H9 (cell line): ENCODE results near the gene IFIT1B. TPM values are rescaled to one million over a fixed set of nuclear protein-coding genes. Genes with fewer than 3 reads are reported as not detected.

ENCODE experiments used
- DNase-seq: peaks from one replicate; pipeline ENCODE4 v3.0.0-alpha.2; 2017
- H2AFZ ChIP-seq: one replicate; pipeline ENCODE4 v1.6.1; 2013; ENCODE audit warnings: mild to moderate bottlenecking, low read length, control low read depth, moderate library complexity
- H2AK5ac ChIP-seq: 2 replicates; pipeline ENCODE4 v1.6.1; 2013; ENCODE audit warnings: low read length, control low read depth, mixed read lengths; ENCODE audit not compliant: insufficient read length
- H2BK120ac ChIP-seq: one replicate; pipeline ENCODE4 v1.6.1; 2013; ENCODE audit warnings: low read depth, mild to moderate bottlenecking, low read length, control low read depth, inconsistent platforms; ENCODE audit not compliant: poor library complexity, severe bottlenecking
- H2BK12ac ChIP-seq: 2 replicates; pipeline ENCODE4 v1.6.1; 2013; ENCODE audit warnings: low read length, control low read depth, mixed read lengths, low read depth; ENCODE audit not compliant: insufficient read length
- H2BK15ac ChIP-seq: 2 replicates; pipeline ENCODE4 v1.6.1; 2013; ENCODE audit warnings: low read depth, low read length, control low read depth
- H2BK20ac ChIP-seq: one replicate; pipeline ENCODE4 v1.6.1; 2013; ENCODE audit warnings: low read depth, mild to moderate bottlenecking, low read length, control low read depth, inconsistent platforms; ENCODE audit not compliant: poor library complexity, severe bottlenecking
- H2BK5ac ChIP-seq: 2 replicates; pipeline ENCODE4 v1.6.1; 2013; ENCODE audit warnings: low read length, control low read depth, mixed read lengths; ENCODE audit not compliant: insufficient read length
- H3K14ac ChIP-seq: 2 replicates; pipeline ENCODE4 v1.6.1; 2013; ENCODE audit warnings: low read length, control low read depth; ENCODE audit not compliant: insufficient read depth
- H3K18ac ChIP-seq: 2 replicates; pipeline ENCODE4 v1.6.1; 2013; ENCODE audit warnings: low read depth, mild to moderate bottlenecking, mixed read lengths, low read length, control low read depth; ENCODE audit not compliant: insufficient read length
- H3K23ac ChIP-seq: 2 replicates; pipeline ENCODE4 v1.6.1; 2013; ENCODE audit warnings: low read length, control low read depth, mixed read lengths, low read depth; ENCODE audit not compliant: insufficient read length
- H3K23me2 ChIP-seq: 2 replicates; pipeline ENCODE4 v1.6.1; 2013; ENCODE audit warnings: low read depth, mild to moderate bottlenecking, mixed read lengths, low read length, control low read depth; ENCODE audit not compliant: insufficient read length, poor library complexity, severe bottlenecking
- H3K27ac ChIP-seq: 2 replicates; pipeline ENCODE4 v1.5.1; 2013; ENCODE audit warnings: low read length, control low read depth, mixed read lengths, low read depth; ENCODE audit not compliant: insufficient read length
- H3K27me3 ChIP-seq: 2 replicates; pipeline ENCODE4 v1.6.1; 2013; ENCODE audit warnings: low read length, control low read depth, inconsistent platforms; ENCODE audit not compliant: insufficient read depth
- H3K4ac ChIP-seq: 2 replicates; pipeline ENCODE4 v1.6.1; 2013; ENCODE audit warnings: low read depth, mild to moderate bottlenecking, control low read depth, inconsistent platforms, low read length, moderate library complexity
- H3K4me1 ChIP-seq: 2 replicates; pipeline ENCODE4 v1.6.1; 2013; ENCODE audit warnings: low read length, control low read depth, inconsistent platforms; ENCODE audit not compliant: insufficient read depth
- H3K4me2 ChIP-seq: 2 replicates; pipeline ENCODE4 v1.6.1; 2013; ENCODE audit warnings: low read length, control low read depth, mixed read lengths; ENCODE audit not compliant: insufficient read length, insufficient read depth
- H3K56ac ChIP-seq: 2 replicates; pipeline ENCODE4 v1.6.1; 2013; ENCODE audit warnings: low read depth, mild to moderate bottlenecking, mixed read lengths, low read length, control low read depth; ENCODE audit not compliant: insufficient read length
- H3K79me1 ChIP-seq: 2 replicates; pipeline ENCODE4 v1.6.1; 2013; ENCODE audit warnings: low read depth, mild to moderate bottlenecking, moderate library complexity, low read length, control low read depth, inconsistent platforms; ENCODE audit not compliant: insufficient read depth, poor library complexity, severe bottlenecking
- H3K79me2 ChIP-seq: 2 replicates; pipeline ENCODE4 v1.6.1; 2013; ENCODE audit warnings: low read length, control low read depth, inconsistent platforms; ENCODE audit not compliant: insufficient read depth
- H3K9ac ChIP-seq: 2 replicates; pipeline ENCODE4 v1.6.1; 2013; ENCODE audit warnings: low read length, control low read depth, mixed read lengths; ENCODE audit not compliant: insufficient read length; ENCODE audit errors: extremely low read depth
- H3K9me3 ChIP-seq: one replicate; pipeline ENCODE4 v1.6.1; 2013; ENCODE audit warnings: low read depth, low read length, inconsistent platforms; ENCODE audit not compliant: control insufficient read depth
- H3T11ph ChIP-seq: one replicate; pipeline ENCODE4 v1.6.1; 2013; ENCODE audit warnings: mild to moderate bottlenecking, low read length, control low read depth, inconsistent platforms
- H4K20me1 ChIP-seq: one replicate; pipeline ENCODE4 v1.6.1; 2013; ENCODE audit not compliant: control insufficient read depth, insufficient read length, insufficient read depth
- H4K5ac ChIP-seq: 2 replicates; pipeline ENCODE4 v1.6.1; 2013; ENCODE audit warnings: low read depth, mild to moderate bottlenecking, mixed read lengths, low read length, control low read depth; ENCODE audit not compliant: insufficient read length
- H4K8ac ChIP-seq: replicated peaks from 2 replicates; pipeline ENCODE4 v1.6.1; 2013; ENCODE audit warnings: low read length, control low read depth, mixed read lengths, low read depth; ENCODE audit not compliant: insufficient read length
- H4K91ac ChIP-seq: 2 replicates; pipeline ENCODE4 v1.6.1; 2013; ENCODE audit warnings: low read depth, mild to moderate bottlenecking, moderate library complexity, mixed read lengths, low read length, control low read depth; ENCODE audit not compliant: insufficient read length
- H3K27ac Mint-ChIP-seq, 3 experiments: 2 replicates in 2 of 3; 3 replicates in 1 of 3; pipeline ENCODE4 v1.8.0; 2020 to 2021; ENCODE audit warnings: mixed read lengths in 3 of 3, mild to moderate bottlenecking in 1 of 3, moderate library complexity in 1 of 3
- H3K27me3 Mint-ChIP-seq: 2 replicates; pipeline ENCODE4 v1.8.0; 2021; ENCODE audit warnings: low read depth, mild to moderate bottlenecking, moderate library complexity, mixed read lengths
- H3K36me3 Mint-ChIP-seq, 3 experiments: 2 replicates in 2 of 3; 3 replicates in 1 of 3; pipeline ENCODE4 v1.8.0; 2020 to 2021; ENCODE audit warnings: low read depth in 3 of 3, mixed read lengths in 3 of 3; ENCODE audit not compliant: insufficient read depth in 1 of 3
- H3K4me1 Mint-ChIP-seq, 2 experiments: 2 replicates each; pipeline ENCODE4 v1.8.0; 2020; ENCODE audit warnings: mixed read lengths in 2 of 2
- H3K4me3 Mint-ChIP-seq, 2 experiments: 2 replicates in 1 of 2; 3 replicates in 1 of 2; pipeline ENCODE4 v1.8.0; 2020 to 2021; ENCODE audit warnings: mild to moderate bottlenecking in 2 of 2, mixed read lengths in 2 of 2, moderate library complexity in 1 of 2
- H3K9me3 Mint-ChIP-seq, 2 experiments: 2 replicates in 1 of 2; 3 replicates in 1 of 2; pipeline ENCODE4 v1.8.0; 2020; ENCODE audit warnings: mild to moderate bottlenecking in 2 of 2, mixed read lengths in 2 of 2, moderate library complexity in 1 of 2
- WGBS: extraction: QIAGEN DNeasy Blood & Tissue Kit; methylation state at CpG from one replicate; pipeline ENCODE4 v1.1.7; 2013; ENCODE audit warnings: missing lambda C conversion rate, low lambda C conversion rate, mixed read lengths; ENCODE audit not compliant: insufficient read length; ENCODE audit errors: extremely low coverage; 5-methylcytosine and 5-hydroxymethylcytosine counted together
- total RNA-seq: library from RNA; stranded (reverse); gene quantifications from 2 replicates; pipeline ENCODE4 v1.2.1, GENCODE V29; 2021
- TF ChIP-seq, protein P1 (sequence below): fragments of 200-600 bp; sonication (generic); conservative IDR thresholded peaks from 3 replicates; pipeline ENCODE4 v1.8.0; 2021; ENCODE audit warnings: antibody characterized with exemption, mild to moderate bottlenecking

IFIT1B gene
- total RNA-seq, 1 experiment from 2014 or later = not detected

DNA sequence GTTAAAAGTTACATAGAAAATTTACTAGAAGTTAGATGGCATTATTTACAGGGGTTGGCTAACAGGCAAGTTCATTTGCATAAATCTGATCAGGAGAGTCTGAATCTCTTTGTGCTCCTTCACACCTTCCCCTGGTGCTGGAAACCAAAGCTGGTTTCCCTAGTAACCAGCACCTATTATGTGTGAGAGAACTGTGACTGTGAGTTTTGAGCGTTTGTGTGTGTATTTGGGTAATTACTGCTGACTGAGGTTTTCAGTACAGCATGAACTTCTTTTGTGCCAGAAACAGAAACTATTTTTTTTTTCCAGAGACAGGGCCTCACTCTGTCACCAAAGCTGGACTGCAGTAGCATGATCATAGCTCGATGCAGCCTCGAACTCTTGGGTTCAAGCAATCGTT, 10.3 kb upstream of the IFIT1B start:
- Histone ChIP-seq H2BK20ac (no peak overlapping the region), H4K5ac (no peak overlapping the region), H3K14ac (no peak overlapping the region), H3K18ac (peak overlapping the region; percentile 40), H4K91ac (no peak overlapping the region), H3K23ac (no peak overlapping the region), H3K79me2 (no peaks in the 10 kb centered on the region), H3K4me1 (no peaks in the 10 kb centered on the region; the same call in 1 of the 2 replicates), H3T11ph (no peak overlapping the region), H3K4me2 (no peak overlapping the region), H2BK120ac (no peak overlapping the region), H2BK5ac (no peak overlapping the region), H4K20me1 (no peaks in the 10 kb centered on the region), H2AK5ac (no peak overlapping the region), H3K9me3 (no peaks in the 10 kb centered on the region), H4K8ac (no peak overlapping the region), H3K27ac (no peak overlapping the region), H3K27me3 (no peaks in the 10 kb centered on the region), H3K79me1 (no peaks in the 10 kb centered on the region), H3K4ac (no peak overlapping the region), H3K23me2 (no peaks in the 10 kb centered on the region), H2BK15ac (no peak overlapping the region), H2AFZ (no peak overlapping the region), H2BK12ac (no peak overlapping the region), H3K9ac (no peak overlapping the region), H3K56ac (no peak overlapping the region)
- H3K4me3 Mint-ChIP-seq = no peak overlapping the region
- TF ChIP-seq, protein P1, sequence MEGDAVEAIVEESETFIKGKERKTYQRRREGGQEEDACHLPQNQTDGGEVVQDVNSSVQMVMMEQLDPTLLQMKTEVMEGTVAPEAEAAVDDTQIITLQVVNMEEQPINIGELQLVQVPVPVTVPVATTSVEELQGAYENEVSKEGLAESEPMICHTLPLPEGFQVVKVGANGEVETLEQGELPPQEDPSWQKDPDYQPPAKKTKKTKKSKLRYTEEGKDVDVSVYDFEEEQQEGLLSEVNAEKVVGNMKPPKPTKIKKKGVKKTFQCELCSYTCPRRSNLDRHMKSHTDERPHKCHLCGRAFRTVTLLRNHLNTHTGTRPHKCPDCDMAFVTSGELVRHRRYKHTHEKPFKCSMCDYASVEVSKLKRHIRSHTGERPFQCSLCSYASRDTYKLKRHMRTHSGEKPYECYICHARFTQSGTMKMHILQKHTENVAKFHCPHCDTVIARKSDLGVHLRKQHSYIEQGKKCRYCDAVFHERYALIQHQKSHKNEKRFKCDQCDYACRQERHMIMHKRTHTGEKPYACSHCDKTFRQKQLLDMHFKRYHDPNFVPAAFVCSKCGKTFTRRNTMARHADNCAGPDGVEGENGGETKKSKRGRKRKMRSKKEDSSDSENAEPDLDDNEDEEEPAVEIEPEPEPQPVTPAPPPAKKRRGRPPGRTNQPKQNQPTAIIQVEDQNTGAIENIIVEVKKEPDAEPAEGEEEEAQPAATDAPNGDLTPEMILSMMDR = no peak
- WGBS = no CpG with 5 or more reads among the region's 4 CpGs
- no peak for DNase-seq
- peaks cover 2% of the 10 kb centered on the region in 2 experiments; a peak in 2 of 5 replicates for H3K9me3 Mint-ChIP-seq
- no peaks in the 10 kb centered on the region; the same call in 1 of the 2 replicates for H3K27me3 Mint-ChIP-seq
- H3K27ac Mint-ChIP-seq = no peak overlapping the region
- peaks cover 9% of the 10 kb centered on the region in 2 experiments for H3K4me1 Mint-ChIP-seq
- peaks cover 0 to 2% (median 2%) of the 10 kb centered on the region in 3 experiments; a peak in 2 of 7 replicates for H3K36me3 Mint-ChIP-seq
